ENCODE data around the gene MT1H. TPM values are rescaled to one million over a fixed set of nuclear protein-coding genes. Genes with fewer than 3 reads are reported as not detected.

Gene MT1H
- total and polyA plus RNA-seq, 2 experiments from 2014 or later, result not detected

DNA sequence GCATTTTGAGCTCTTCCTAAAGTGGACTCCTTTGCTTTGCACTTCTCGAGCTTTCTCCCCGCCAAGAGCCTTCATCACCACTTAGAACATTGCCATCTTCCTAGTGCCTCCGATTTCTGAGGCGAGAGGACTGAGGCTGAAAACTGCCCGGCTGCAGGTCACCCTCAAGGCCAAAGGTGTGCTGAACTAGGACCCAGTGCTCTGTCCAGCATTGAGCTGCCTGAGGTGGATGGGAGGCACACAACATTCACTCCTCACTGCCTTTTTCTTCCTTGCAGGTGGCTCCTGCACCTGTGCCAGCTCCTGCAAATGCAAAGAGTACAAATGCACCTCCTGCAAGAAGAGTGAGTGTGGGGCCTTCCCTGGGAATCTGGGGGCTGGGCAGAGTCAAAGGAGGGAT lies 25.8 kb upstream of the MT1H start:
- WGBS, 2 experiments (ENCODE audit: low coverage in 1 of 2, low lambda C conversion rate in 2 of 2, missing lambda C conversion rate in 2 of 2), result 87 to 92% methylated on average over 5 of the region's 5 CpGs
- H3K36me3 ChIP-seq (ENCODE audit: low read depth), result no peaks in the 10 kb centered on the region
- no peak for DNase-seq
- H3K9ac ChIP-seq, result no peak overlapping the region
- H3K79me2 ChIP-seq (ENCODE audit: insufficient read depth), result no peaks in the 10 kb centered on the region
- no peak overlapping the region for H3K27ac ChIP-seq
- peak overlapping the region; percentile 23; the same call in 1 of the 2 replicates for H3K4me3 ChIP-seq
- peaks cover 12% of the 10 kb centered on the region for H3K27me3 ChIP-seq (replicated peaks; ENCODE audit: insufficient read depth)
- TF ChIP-seq EZH2phosphoT487 (IDR thresholded peaks at IDR 0.05; ENCODE audit: insufficient read depth, low read depth) (no peak), EZH2 (IDR thresholded peaks at IDR 0.05; ENCODE audit: insufficient read depth, poor library complexity, severe bottlenecking) (no peak)
- in situ Hi-C loops (cut with MboI), result no loop called here
- H3K4me1 ChIP-seq (ENCODE audit: insufficient read depth), result no peaks in the 10 kb centered on the region
- H2AFZ ChIP-seq, result peak overlapping the region; percentile 56; the same call in 1 of the 2 replicates
- no peaks in the 10 kb centered on the region for H3K9me2 ChIP-seq (ENCODE audit: insufficient read depth)
- H3K9me3 ChIP-seq (ENCODE audit: low read depth), result no peaks in the 10 kb centered on the region
- H3F3A ChIP-seq (ENCODE audit: insufficient read depth), result no peaks in the 10 kb centered on the region
- H4K20me1 ChIP-seq (ENCODE audit: insufficient read depth), result no peaks in the 10 kb centered on the region
- no peak overlapping the region for H3K4me2 ChIP-seq (ENCODE audit: unreplicated experiment)

DNA sequence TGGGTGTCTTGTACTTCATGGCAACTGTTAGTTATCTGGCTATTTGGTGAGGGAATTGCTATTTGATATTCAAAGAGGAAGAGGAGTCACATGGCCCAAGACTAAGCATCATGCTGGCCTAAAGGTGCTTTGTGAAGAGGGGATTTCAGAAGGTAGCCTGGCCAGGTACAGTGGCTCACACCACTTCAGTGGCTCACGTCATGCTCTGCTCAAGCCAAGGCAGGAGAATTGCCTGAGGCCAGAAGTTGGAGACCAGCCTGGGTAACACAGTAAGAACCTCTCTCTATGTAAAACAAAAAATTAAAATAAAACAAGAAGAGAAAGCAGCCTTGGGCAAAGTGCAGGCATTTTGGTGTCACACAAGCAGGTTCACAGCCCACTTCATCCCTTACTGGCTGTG lies 24.3 kb upstream of the MT1H start:
- H3K27ac ChIP-seq, result no peak overlapping the region
- H4K20me1 ChIP-seq (ENCODE audit: insufficient read depth), result no peaks in the 10 kb centered on the region
- H2AFZ ChIP-seq, result no peak overlapping the region
- no peaks in the 10 kb centered on the region for H3K9me2 ChIP-seq (ENCODE audit: insufficient read depth)
- no peaks in the 10 kb centered on the region for H3K9me3 ChIP-seq (ENCODE audit: low read depth)
- in situ Hi-C loops (cut with MboI), result no loop called here
- H3K9ac ChIP-seq, result no peak overlapping the region
- 56 to 70% methylated on average over 1 of the region's 1 CpG for WGBS, 2 experiments (ENCODE audit: low coverage in 1 of 2, low lambda C conversion rate in 2 of 2, missing lambda C conversion rate in 2 of 2)
- DNase-seq, result no peak
- no peak for TF ChIP-seq EZH2 (IDR thresholded peaks at IDR 0.05; ENCODE audit: insufficient read depth, poor library complexity, severe bottlenecking)
- H3K27me3 ChIP-seq (replicated peaks; ENCODE audit: insufficient read depth), result peaks cover 12% of the 10 kb centered on the region
- H3K4me3 ChIP-seq, result no peak overlapping the region
- no peaks in the 10 kb centered on the region for H3K4me1 ChIP-seq (ENCODE audit: insufficient read depth)
- H3F3A ChIP-seq (ENCODE audit: insufficient read depth), result no peaks in the 10 kb centered on the region
- H3K79me2 ChIP-seq (ENCODE audit: insufficient read depth), result no peaks in the 10 kb centered on the region
- H3K4me2 ChIP-seq (ENCODE audit: unreplicated experiment), result no peak overlapping the region
- no peaks in the 10 kb centered on the region for H3K36me3 ChIP-seq (ENCODE audit: low read depth)

DNA sequence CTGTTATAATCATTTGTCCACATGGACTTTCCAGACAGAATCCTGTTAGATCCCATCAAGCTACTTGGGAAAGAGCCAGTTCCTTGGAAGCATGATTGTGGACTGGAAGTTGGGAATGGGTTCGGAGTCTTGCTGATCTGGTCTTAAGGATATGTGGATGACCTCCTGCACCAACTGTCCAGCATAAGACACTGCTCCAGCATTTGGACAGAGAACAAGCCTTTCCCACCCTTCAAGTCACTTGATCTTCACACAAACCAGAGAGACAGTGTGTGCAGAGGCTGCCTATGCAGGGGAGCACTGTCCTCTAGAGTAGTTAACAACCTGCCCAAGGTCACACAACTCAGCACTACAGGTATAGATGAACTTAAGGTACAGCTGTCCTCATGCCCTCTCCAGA lies 23.8 kb upstream of the MT1H start:
- no peaks in the 10 kb centered on the region for H3K4me1 ChIP-seq (ENCODE audit: insufficient read depth)
- TF ChIP-seq EZH2 (IDR thresholded peaks at IDR 0.05; ENCODE audit: insufficient read depth, poor library complexity, severe bottlenecking) (no peak), EZH2phosphoT487 (IDR thresholded peaks at IDR 0.05; ENCODE audit: insufficient read depth, low read depth) (no peak)
- 0% methylated on average over 1 of the region's 1 CpG for WGBS, 2 experiments (ENCODE audit: low coverage in 1 of 2, low lambda C conversion rate in 2 of 2, missing lambda C conversion rate in 2 of 2)
- no peak overlapping the region for H2AFZ ChIP-seq
- no peak overlapping the region for H3K4me2 ChIP-seq (ENCODE audit: unreplicated experiment)
- H3K9me2 ChIP-seq (ENCODE audit: insufficient read depth), result no peaks in the 10 kb centered on the region
- H4K20me1 ChIP-seq (ENCODE audit: insufficient read depth), result no peaks in the 10 kb centered on the region
- no peaks in the 10 kb centered on the region for H3K79me2 ChIP-seq (ENCODE audit: insufficient read depth)
- in situ Hi-C loops (cut with MboI), result no loop called here
- peaks cover 12% of the 10 kb centered on the region for H3K27me3 ChIP-seq (replicated peaks; ENCODE audit: insufficient read depth)
- H3K9ac ChIP-seq, result no peak overlapping the region
- no peak for DNase-seq
- no peaks in the 10 kb centered on the region for H3K9me3 ChIP-seq (ENCODE audit: low read depth)
- no peak overlapping the region for H3K27ac ChIP-seq
- H3F3A ChIP-seq (ENCODE audit: insufficient read depth), result no peaks in the 10 kb centered on the region
- H3K36me3 ChIP-seq (ENCODE audit: low read depth), result no peaks in the 10 kb centered on the region
- no peak overlapping the region for H3K4me3 ChIP-seq

DNA sequence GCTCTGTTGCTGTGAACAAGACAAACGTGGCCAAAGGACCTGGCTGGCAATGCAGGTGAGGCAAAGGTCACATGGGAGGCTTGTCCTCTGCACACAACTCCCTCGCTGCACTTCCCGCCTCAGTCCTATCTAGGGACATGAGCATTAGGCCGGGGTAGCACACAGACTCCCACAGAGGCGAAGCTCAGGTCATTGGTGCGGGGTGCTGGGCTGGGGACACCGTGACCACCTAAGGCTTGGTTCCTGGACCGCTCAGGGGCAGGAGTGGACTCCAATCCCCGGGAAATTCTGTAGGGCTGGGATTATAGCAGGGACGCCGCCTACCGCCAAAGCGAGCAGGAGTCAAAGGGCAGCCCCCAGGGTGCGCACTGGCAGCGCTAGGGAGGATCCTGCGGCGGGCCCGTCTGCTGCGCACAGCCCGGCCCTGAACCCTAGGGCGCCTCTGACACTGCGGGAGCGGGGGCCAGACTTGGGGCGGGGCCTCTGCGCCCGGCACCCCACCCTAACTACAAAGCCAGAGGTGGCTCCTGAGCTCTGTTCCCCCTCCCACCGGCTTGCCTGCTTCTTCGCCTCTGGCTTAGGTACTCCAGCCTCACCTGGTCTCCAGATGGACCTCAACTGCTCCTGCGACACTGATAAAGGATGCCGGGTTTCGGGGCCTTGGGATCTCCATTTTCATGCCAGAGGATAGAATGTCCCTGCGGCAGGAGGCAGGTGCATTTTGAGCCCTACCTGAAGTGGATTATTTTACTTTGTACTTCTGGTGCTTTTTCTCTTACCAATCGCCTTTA lies 21.8 kb upstream of the MT1H start:
- no peak overlapping the region for H3K4me2 ChIP-seq (ENCODE audit: unreplicated experiment)
- peaks cover 12% of the 10 kb centered on the region for H3K27me3 ChIP-seq (replicated peaks; ENCODE audit: insufficient read depth)
- in situ Hi-C loops (cut with MboI), result no loop called here
- no peaks in the 10 kb centered on the region for H3K9me3 ChIP-seq (ENCODE audit: low read depth)
- no peaks in the 10 kb centered on the region for H3K79me2 ChIP-seq (ENCODE audit: insufficient read depth)
- no peaks in the 10 kb centered on the region for H4K20me1 ChIP-seq (ENCODE audit: insufficient read depth)
- no peak for DNase-seq
- 34 to 42% methylated on average over 22 to 30 of the region's 33 CpGs for WGBS, 2 experiments (ENCODE audit: low coverage in 1 of 2, low lambda C conversion rate in 2 of 2, missing lambda C conversion rate in 2 of 2)
- no peak overlapping the region for H2AFZ ChIP-seq
- H3K36me3 ChIP-seq (ENCODE audit: low read depth), result no peaks in the 10 kb centered on the region
- no peak overlapping the region for H3K9ac ChIP-seq
- no peak overlapping the region for H3K4me3 ChIP-seq
- TF ChIP-seq EZH2phosphoT487 (IDR thresholded peaks at IDR 0.05; ENCODE audit: insufficient read depth, low read depth) (no peak), EZH2 (IDR thresholded peaks at IDR 0.05; ENCODE audit: insufficient read depth, poor library complexity, severe bottlenecking) (no peak)
- no peak overlapping the region for H3K27ac ChIP-seq
- no peaks in the 10 kb centered on the region for H3K4me1 ChIP-seq (ENCODE audit: insufficient read depth)
- no peaks in the 10 kb centered on the region for H3F3A ChIP-seq (ENCODE audit: insufficient read depth)
- no peaks in the 10 kb centered on the region for H3K9me2 ChIP-seq (ENCODE audit: insufficient read depth)
